ENCODE results near the gene SYT5. TPM values are rescaled to one million over a fixed set of nuclear protein-coding genes. Genes with fewer than 3 reads are reported as not detected.
A peak's percentile ranks its signal among the peaks of the same experiment; 100 is the strongest.

SYT5 gene
- total and polyA plus RNA-seq, 2 experiments from 2014 or later, result 0.98 to 1.4 TPM

DNA sequence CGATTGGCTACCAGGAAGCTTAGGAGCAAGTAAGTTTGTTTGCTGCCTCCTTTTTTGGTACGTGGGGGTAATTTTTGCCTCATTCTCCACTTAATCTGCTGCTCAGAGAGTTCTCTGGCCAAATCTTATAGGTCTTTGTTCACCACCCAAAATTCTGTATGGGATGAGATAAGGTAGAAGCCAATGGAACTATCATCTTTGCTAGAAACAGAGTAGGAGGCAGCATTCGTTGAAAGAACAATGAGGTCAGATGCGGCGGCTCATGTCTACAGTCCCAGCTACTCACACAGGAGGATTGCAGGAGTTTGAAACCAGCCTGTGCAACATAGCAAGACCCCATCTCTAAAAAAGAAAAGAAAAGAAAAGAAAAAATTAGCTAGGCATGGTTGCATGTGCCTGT, 8.6 kb downstream of the SYT5 start:
- H3K27ac ChIP-seq, result no peak overlapping the region
- no peak for DNase-seq (ENCODE audit: low spot score)
- no peak overlapping the region for H3K4me3 ChIP-seq
- H3K4me1 ChIP-seq (ENCODE audit: insufficient read depth), result peaks cover 10% of the 10 kb centered on the region
- peaks cover 67% of the 10 kb centered on the region for H3K27me3 ChIP-seq
- H3K9me3 ChIP-seq (ENCODE audit: low read depth), result no peaks in the 10 kb centered on the region
- H2AFZ ChIP-seq, result no peak overlapping the region
- no peaks in the 10 kb centered on the region for H3K79me2 ChIP-seq
- no peaks in the 10 kb centered on the region for H4K20me1 ChIP-seq (ENCODE audit: insufficient read depth, poor library complexity, severe bottlenecking)
- no peak overlapping the region for H3K4me2 ChIP-seq
- H3K36me3 ChIP-seq (replicated peaks; ENCODE audit: insufficient read depth, low read depth), result no peaks in the 10 kb centered on the region
- TF ChIP-seq EZH2 (IDR thresholded peaks at IDR 0.05; ENCODE audit: borderline replicate concordance) (no peak), EZH2phosphoT487 (IDR thresholded peaks at IDR 0.05; ENCODE audit: low read depth, severe bottlenecking, unreplicated experiment) (no peak)
- TF ChIP-seq, protein P1, sequence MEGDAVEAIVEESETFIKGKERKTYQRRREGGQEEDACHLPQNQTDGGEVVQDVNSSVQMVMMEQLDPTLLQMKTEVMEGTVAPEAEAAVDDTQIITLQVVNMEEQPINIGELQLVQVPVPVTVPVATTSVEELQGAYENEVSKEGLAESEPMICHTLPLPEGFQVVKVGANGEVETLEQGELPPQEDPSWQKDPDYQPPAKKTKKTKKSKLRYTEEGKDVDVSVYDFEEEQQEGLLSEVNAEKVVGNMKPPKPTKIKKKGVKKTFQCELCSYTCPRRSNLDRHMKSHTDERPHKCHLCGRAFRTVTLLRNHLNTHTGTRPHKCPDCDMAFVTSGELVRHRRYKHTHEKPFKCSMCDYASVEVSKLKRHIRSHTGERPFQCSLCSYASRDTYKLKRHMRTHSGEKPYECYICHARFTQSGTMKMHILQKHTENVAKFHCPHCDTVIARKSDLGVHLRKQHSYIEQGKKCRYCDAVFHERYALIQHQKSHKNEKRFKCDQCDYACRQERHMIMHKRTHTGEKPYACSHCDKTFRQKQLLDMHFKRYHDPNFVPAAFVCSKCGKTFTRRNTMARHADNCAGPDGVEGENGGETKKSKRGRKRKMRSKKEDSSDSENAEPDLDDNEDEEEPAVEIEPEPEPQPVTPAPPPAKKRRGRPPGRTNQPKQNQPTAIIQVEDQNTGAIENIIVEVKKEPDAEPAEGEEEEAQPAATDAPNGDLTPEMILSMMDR (IDR thresholded peaks at IDR 0.05; ENCODE audit: poor library complexity), result no peak
- 79% methylated on average over 5 of the region's 5 CpGs for WGBS (ENCODE audit: low lambda C conversion rate, missing lambda C conversion rate)
- no peaks in the 10 kb centered on the region for H3K9me2 ChIP-seq (replicated peaks; ENCODE audit: insufficient read depth)

DNA sequence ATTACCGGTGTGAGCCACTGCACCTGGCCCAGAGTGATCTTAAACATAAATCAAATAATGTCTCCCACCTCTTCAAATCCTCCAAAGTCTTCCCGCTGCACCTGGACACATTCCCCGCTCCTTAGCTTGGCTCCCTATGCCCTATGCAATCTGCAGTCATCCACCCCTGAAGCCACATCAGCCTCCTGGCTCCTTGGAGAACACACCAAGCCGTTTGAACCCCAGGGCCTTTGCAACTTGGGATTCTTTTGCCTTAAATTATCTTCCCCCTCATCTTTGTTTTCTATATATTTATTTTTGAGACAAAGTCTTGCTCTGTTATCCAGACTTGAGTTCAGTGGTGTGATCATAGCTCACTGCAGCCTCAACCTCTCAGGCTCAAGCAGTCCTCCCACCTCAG, 11.0 kb downstream of the SYT5 start:
- Histone ChIP-seq H2AFZ (no peak overlapping the region), H3K27me3 (peaks cover 47% of the 10 kb centered on the region), H3K4me2 (no peak overlapping the region), H3K9me3 (ENCODE audit: low read depth) (no peaks in the 10 kb centered on the region), H4K20me1 (ENCODE audit: insufficient read depth, poor library complexity, severe bottlenecking) (no peaks in the 10 kb centered on the region), H3K4me1 (ENCODE audit: insufficient read depth) (peaks cover 10% of the 10 kb centered on the region), H3K9me2 (replicated peaks; ENCODE audit: insufficient read depth) (no peaks in the 10 kb centered on the region), H3K4me3 (no peak overlapping the region), H3K36me3 (replicated peaks; ENCODE audit: insufficient read depth, low read depth) (no peaks in the 10 kb centered on the region), H3K79me2 (no peaks in the 10 kb centered on the region), H3K27ac (no peak overlapping the region)
- DNase-seq (ENCODE audit: low spot score), result no peak
- WGBS (ENCODE audit: low lambda C conversion rate, missing lambda C conversion rate), result 76% methylated on average over 4 of the region's 4 CpGs
- TF ChIP-seq, protein P1 (IDR thresholded peaks at IDR 0.05; ENCODE audit: poor library complexity), result no peak

DNA sequence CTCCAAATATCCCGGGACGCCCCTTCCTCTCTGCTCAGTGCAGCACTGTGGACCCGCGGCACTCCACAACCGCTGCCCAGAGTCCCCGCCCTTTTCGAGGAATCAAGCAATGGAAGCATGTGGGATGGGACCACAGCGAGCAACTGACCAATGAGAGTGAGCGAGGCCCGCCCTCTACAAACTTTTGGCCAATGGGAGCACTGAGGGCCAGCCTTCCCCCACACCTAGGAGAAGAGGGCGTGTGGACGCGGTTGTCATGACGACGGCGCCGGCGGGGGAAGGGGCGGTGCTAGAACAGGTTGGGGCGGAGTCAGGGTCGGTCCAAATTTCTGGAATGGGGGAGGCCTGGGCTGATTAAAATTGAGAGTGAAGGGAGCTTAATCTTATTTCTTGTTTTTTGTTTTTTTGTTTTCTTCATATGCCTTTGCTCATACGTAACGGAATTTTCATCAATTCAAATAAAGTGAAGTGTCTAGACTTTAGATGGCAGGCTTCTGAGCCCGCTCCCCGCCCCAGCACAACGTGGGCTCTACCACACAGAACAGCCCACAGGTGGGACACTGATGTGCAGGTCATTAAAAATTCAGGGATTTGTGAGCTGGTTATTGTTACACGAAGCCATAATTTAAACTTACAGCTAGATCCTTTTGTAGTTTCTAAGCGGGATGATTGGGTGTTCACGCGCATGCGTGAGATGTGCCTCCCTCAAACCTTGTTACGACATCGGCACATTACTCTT, 13.4 kb downstream of the SYT5 start, which contains the start of gene DNAAF3:
DNAAF3 (minus strand) TSS at position 84 of the 739 bp plus-strand sequence. CDS start 200 bp downstream, outside the sequence.
- H3K4me2 ChIP-seq, result peak within 1 kb of the TSS; percentile 88
- no peaks in the 10 kb centered on the region for H3K9me2 ChIP-seq (replicated peaks; ENCODE audit: insufficient read depth)
- H2AFZ ChIP-seq, result peak within 1 kb of the TSS; percentile 77
- H3K4me1 ChIP-seq (ENCODE audit: insufficient read depth), result peaks cover 3% of the 10 kb centered on the region
- 4% methylated on average over 33 of the region's 33 CpGs for WGBS (ENCODE audit: low lambda C conversion rate, missing lambda C conversion rate)
- peaks cover 31% of the 10 kb centered on the region for H3K27me3 ChIP-seq
- H3K9me3 ChIP-seq (ENCODE audit: low read depth), result no peaks in the 10 kb centered on the region
- no peaks in the 10 kb centered on the region for H3K36me3 ChIP-seq (replicated peaks; ENCODE audit: insufficient read depth, low read depth)
- no peaks in the 10 kb centered on the region for H3K79me2 ChIP-seq
- peak; percentile 98 for DNase-seq (ENCODE audit: low spot score)
- no peaks in the 10 kb centered on the region for H4K20me1 ChIP-seq (ENCODE audit: insufficient read depth, poor library complexity, severe bottlenecking)
- H3K27ac ChIP-seq, result peak within 1 kb of the TSS; percentile 21
- TF ChIP-seq EZH2 (IDR thresholded peaks at IDR 0.05; ENCODE audit: borderline replicate concordance), result no peak
- TF ChIP-seq, protein P1 (IDR thresholded peaks at IDR 0.05; ENCODE audit: poor library complexity), result no peak
- no peak for TF ChIP-seq EZH2phosphoT487 (IDR thresholded peaks at IDR 0.05; ENCODE audit: low read depth, severe bottlenecking, unreplicated experiment)
- H3K4me3 ChIP-seq, result peak within 1 kb of the TSS; percentile 11

All from hepatocyte (in vitro differentiated cells).